PC-3 (cell line): ENCODE data around the gene FLYWCH1. TPM values are rescaled to one million over a fixed set of nuclear protein-coding genes. Genes with fewer than 3 reads are reported as not detected.

ENCODE experiments used
- ATAC-seq: fragments of 200-7000 bp; cut with Tn5 transposase; 2 replicates; pipeline ENCODE4 v1.9.1; 2020; ENCODE audit warnings: mild to moderate bottlenecking, moderate library complexity
- BruUV-seq: library from RNA; stranded (reverse); fragments of 400-500 nt; replicated peaks from 2 replicates; lab custom pipeline; 2021; lab: Mats Ljungman, UMichigan
- CTCF ChIA-PET: fragments of 300-600 bp; sonication (Branson Sonifier 250); formaldehyde crosslinking; loops from one replicate; lab custom pipeline; 2022; ENCODE audit warnings: antibody characterized with exemption; lab: Charles Lee
- POLR2A ChIA-PET: fragments of 300-600 bp; sonication (Branson Sonifier 250); formaldehyde crosslinking; loops from one replicate; lab custom pipeline; 2022; ENCODE audit warnings: antibody characterized with exemption; ENCODE audit not compliant: unreplicated experiment; lab: Charles Lee
- DNase-seq: peaks from one replicate; pipeline ENCODE4 v3.0.0-alpha.2; 2015
- H2AFZ ChIP-seq: fragments of 300-600 bp; sonication (generic); 2 replicates; pipeline ENCODE4 v1.6.0; 2016; ENCODE audit warnings: antibody characterized with exemption, low read length
- H3F3A ChIP-seq: fragments of 300-600 bp; sonication (generic); one replicate; pipeline ENCODE4 v1.6.0; 2017; ENCODE audit warnings: antibody characterized with exemption, low read length, control low read depth, mild to moderate bottlenecking; ENCODE audit not compliant: unreplicated experiment
- H3K27ac ChIP-seq: fragments of 300-600 bp; sonication (generic); 2 replicates; pipeline ENCODE4 v1.5.1; 2016; ENCODE audit warnings: mild to moderate bottlenecking, low read length
- H3K27me3 ChIP-seq: fragments of 300-600 bp; sonication (generic); 2 replicates; pipeline ENCODE4 v1.6.1; 2016; ENCODE audit warnings: low read length, mixed read lengths
- H3K36me3 ChIP-seq: fragments of 300-600 bp; sonication (generic); 2 replicates; pipeline ENCODE4 v1.6.1; 2016; ENCODE audit warnings: low read depth, mixed run types, low read length, mixed read lengths
- H3K4me1 ChIP-seq: fragments of 300-600 bp; sonication (generic); 2 replicates; pipeline ENCODE4 v1.5.1; 2016; ENCODE audit warnings: low read length; ENCODE audit not compliant: insufficient read depth
- H3K4me2 ChIP-seq: fragments of 300-600 bp; sonication (generic); 2 replicates; pipeline ENCODE4 v1.6.0; 2016; ENCODE audit warnings: low read length
- H3K4me3 ChIP-seq: fragments of 300-600 bp; sonication (generic); 2 replicates; pipeline ENCODE4 v1.5.1; 2016; ENCODE audit warnings: mild to moderate bottlenecking, low read length, mixed read lengths
- H3K79me2 ChIP-seq: fragments of 300-600 bp; sonication (generic); 2 replicates; pipeline ENCODE4 v1.6.1; 2017; ENCODE audit warnings: low read length, mixed read lengths
- H3K9ac ChIP-seq: fragments of 300-600 bp; sonication (generic); 2 replicates; pipeline ENCODE4 v1.6.0; 2016; ENCODE audit warnings: mild to moderate bottlenecking, low read length
- H3K9me2 ChIP-seq: fragments of 300-600 bp; sonication (generic); replicated peaks from 2 replicates; pipeline ENCODE4 v1.6.1; 2016; ENCODE audit warnings: mixed run types, low read length, mixed read lengths
- H3K9me3 ChIP-seq: fragments of 300-600 bp; sonication (generic); 2 replicates; pipeline ENCODE4 v1.6.1; 2016; ENCODE audit warnings: low read length, mixed read lengths
- H4K20me1 ChIP-seq: fragments of 300-600 bp; sonication (generic); 2 replicates; pipeline ENCODE4 v1.6.1; 2016; ENCODE audit warnings: low read length, mixed read lengths
- CTCF ChIP-seq: fragments of 300-600 bp; sonication (generic); conservative IDR thresholded peaks from 2 replicates; pipeline ENCODE4 v1.5.1; 2017; ENCODE audit warnings: antibody characterized with exemption, low read depth, mild to moderate bottlenecking, low read length
- EZH2 ChIP-seq: fragments of 300-600 bp; sonication (generic); IDR thresholded peaks from one replicate; pipeline ENCODE4 v1.6.1; 2017; ENCODE audit warnings: antibody characterized with exemption, mild to moderate bottlenecking, low read length; ENCODE audit not compliant: unreplicated experiment
- EZH2phosphoT487 ChIP-seq: fragments of 300-600 bp; sonication (generic); IDR thresholded peaks from 2 replicates; pipeline ENCODE4 v1.6.1; 2018; ENCODE audit warnings: mild to moderate bottlenecking, antibody characterized with exemption, low read length, borderline replicate concordance
- intact Hi-C: fragments of 100-400 bp; cut with micrococcal nuclease; formaldehyde crosslinking; loops from 2 replicates; pipeline ENCODE4 v1.9.0; 2023
- total RNA-seq: library from RNA; depleted of rRNA; stranded (reverse); fragments of >200 nt; gene quantifications from 2 replicates; pipeline ENCODE4 v1.2.3, GENCODE V29; 2014

The FLYWCH1 gene
- total RNA-seq, 1 experiment from 2014 or later, result 41.4 TPM

GRCh38 chr16:2874912-2875362 is 36.8 kb upstream of the FLYWCH1 start:
- intact Hi-C loops, result loop anchor here (2.0 kb wide), 2 partner anchors 44 to 52 kb away; no protein-coding TSS in a partner anchor
- peak; percentile 78 for TF ChIP-seq CTCF
- no peak for TF ChIP-seq EZH2phosphoT487
- TF ChIP-seq EZH2, result no peak
- Histone ChIP-seq H3K9me3 (no peaks in the 10 kb centered on the region), H3K36me3 (no peaks in the 10 kb centered on the region), H3K9ac (no peak overlapping the region), H2AFZ (peak overlapping the region; percentile 38; the same call in 1 of the 2 replicates), H3F3A (no peaks in the 10 kb centered on the region), H4K20me1 (no peaks in the 10 kb centered on the region), H3K27ac (no peak overlapping the region), H3K4me3 (no peak overlapping the region), H3K4me2 (0 out of 2 replicates have a peak overlapping the region, but pooled peaks have one; percentile 16), H3K79me2 (no peaks in the 10 kb centered on the region), H3K4me1 (no peaks in the 10 kb centered on the region), H3K9me2 (no peaks in the 10 kb centered on the region), H3K27me3 (no peaks in the 10 kb centered on the region)
- DNase-seq, result peak; percentile 71
- no TSS peak for BruUV-seq
- POLR2A ChIA-PET, result interaction anchor here (0.7 kb wide), 1 partner anchor 37 kb away, joined by 5 read pairs; the partner anchor contains the start of gene FLYWCH1
- CTCF ChIA-PET, result interaction anchor here (0.6 to 0.7 kb wide), 2 partner anchors 36 to 48 kb away, joined by 5 to 20 read pairs; no protein-coding TSS in a partner anchor
- peak; percentile 99 for ATAC-seq

- Histone ChIP-seq H4K20me1 (no peaks in the 10 kb centered on the region), H2AFZ (no peak overlapping the region), H3K4me1 (peaks cover 5% of the 10 kb centered on the region; the same call in 1 of the 2 replicates), H3K9ac (no peak overlapping the region), H3K4me3 (no peak overlapping the region), H3F3A (no peaks in the 10 kb centered on the region), H3K27ac (no peak overlapping the region), H3K9me2 (no peaks in the 10 kb centered on the region), H3K4me2 (no peak overlapping the region), H3K79me2 (peaks cover 11% of the 10 kb centered on the region), H3K9me3 (no peaks in the 10 kb centered on the region), H3K36me3 (no peaks in the 10 kb centered on the region), H3K27me3 (no peaks in the 10 kb centered on the region)
- ChIA-PET POLR2A (no interaction called here), CTCF (no interaction called here)
- no peak for ATAC-seq
- no TSS peak for BruUV-seq
- TF ChIP-seq CTCF (no peak), EZH2 (no peak), EZH2phosphoT487 (no peak)
- intact Hi-C loops, result no loop called here
- no peak for DNase-seq
These were observed 31.8 kb upstream of the FLYWCH1 start for GRCh38 chr16:2879854-2880508.
